Glomerular endothelial cell (primary cell): ENCODE measurements around the gene ADH1B. TPM values are rescaled to one million over a fixed set of nuclear protein-coding genes. Genes with fewer than 3 reads are reported as not detected.
"Not testable (repeated sequence)": the region's sequence is repeated elsewhere in the genome, so short reads cannot be mapped to it uniquely, and the experiment has no call there.

Experiments used
- DNase-seq: peaks from one replicate; pipeline ENCODE4 v3.0.0-alpha.2; 2011; ENCODE audit warnings: low read depth, low spot score; ENCODE audit errors: extremely low read depth
- total RNA-seq: library from RNA; depleted of rRNA; stranded (reverse); fragments of >200 nt; gene quantifications from 2 replicates; pipeline ENCODE4 v1.2.3, GENCODE V29; 2015

Gene ADH1B
- total RNA-seq, 1 donor from 2014 or later: not detected

- no peak for DNase-seq
Observed at GRCh38 chr4:99324979-99325378, 3.8 kb upstream of the ADH1B start.

GRCh38 chr4:99324361-99324760 is 3.2 kb upstream of the ADH1B start:
- DNase-seq: no peak

GRCh38 chr4:99323756-99324155 is 2.6 kb upstream of the ADH1B start:
- no peak for DNase-seq

GRCh38 chr4:99317811-99318210 is 3.4 kb downstream of the ADH1B start:
- not testable (repeated sequence) for DNase-seq

GRCh38 chr4:99317354-99317753 is 3.8 kb downstream of the ADH1B start:
- no peak for DNase-seq

- no peak for DNase-seq
Observed at GRCh38 chr4:99315839-99316238, 5.4 kb downstream of the ADH1B start.

GRCh38 chr4:99314211-99314610 is 7.0 kb downstream of the ADH1B start:
- no peak for DNase-seq

- DNase-seq: no peak
Observed at GRCh38 chr4:99310389-99310788, 10.8 kb downstream of the ADH1B start.

GRCh38 chr4:99305638-99306400 is 15.4 kb downstream of the ADH1B start:
- no peak for DNase-seq

- DNase-seq: no peak
Observed at GRCh38 chr4:99301376-99302164, 19.6 kb downstream of the ADH1B start.

- DNase-seq: no peak
Observed at GRCh38 chr4:99300934-99301333, 20.3 kb downstream of the ADH1B start.

- DNase-seq: no peak
Observed at GRCh38 chr4:99293357-99293756, 27.8 kb downstream of the ADH1B start.

- no peak for DNase-seq
Observed at GRCh38 chr4:99290848-99291786, 30.1 kb downstream of the ADH1B start, which contains the start of gene ADH1A. TSS of gene ADH1A (minus strand) at chr4:99290985. CDS start at chr4:99290914, 71 bp downstream.

- no peak for DNase-seq
Observed at GRCh38 chr4:99285387-99285786, 35.8 kb downstream of the ADH1B start.

GRCh38 chr4:99282731-99283130 is 38.5 kb downstream of the ADH1B start:
- DNase-seq: no peak

- DNase-seq: no peak
Observed at GRCh38 chr4:99281261-99281660, 39.9 kb downstream of the ADH1B start.

- no peak for DNase-seq
Observed at GRCh38 chr4:99276417-99276816, 44.8 kb downstream of the ADH1B start.

- no peak for DNase-seq
Observed at GRCh38 chr4:99275885-99276284, 45.3 kb downstream of the ADH1B start.

- no peak for DNase-seq
Observed at GRCh38 chr4:99275050-99275449, 46.2 kb downstream of the ADH1B start.

- no peak for DNase-seq
Observed at GRCh38 chr4:99273704-99274103, 47.5 kb downstream of the ADH1B start.

GRCh38 chr4:99264927-99265326 is 56.3 kb downstream of the ADH1B start:
- no peak for DNase-seq
